Astrocyte (in vitro differentiated cells and primary cell): ENCODE measurements around the gene DOCK3.

Source experiments
- CTCF ChIP-seq: IDR thresholded peaks from 2 replicates; pipeline ENCODE4 v1.5.1; 2011; ENCODE audit warnings: low read depth, mild to moderate bottlenecking, inconsistent platforms, low read length, moderate library complexity; ENCODE audit not compliant: insufficient read depth
- EZH2 ChIP-seq: IDR thresholded peaks from 2 replicates; pipeline ENCODE4 v1.6.1; 2012; ENCODE audit warnings: mild to moderate bottlenecking, low read length, inconsistent platforms; ENCODE audit not compliant: insufficient read depth

DNA sequence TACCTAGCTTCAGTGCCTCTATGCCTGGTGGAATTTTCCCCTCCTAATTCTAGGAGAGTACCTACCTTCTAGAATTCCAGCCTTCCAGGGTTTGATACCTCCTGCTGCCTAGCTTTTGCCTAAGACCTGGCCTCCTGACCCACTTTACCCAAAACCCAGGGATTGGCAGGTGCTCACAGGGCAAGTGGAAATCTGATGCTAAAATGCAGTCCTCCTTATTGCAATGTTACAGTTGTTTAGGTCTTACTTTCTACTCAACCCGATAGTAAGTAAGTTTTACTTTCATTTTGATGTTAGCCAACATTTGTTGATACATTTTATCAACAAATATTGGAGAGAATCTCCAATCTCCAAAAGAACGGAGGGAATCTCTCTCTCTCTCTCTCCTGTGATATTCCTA, 275.9 kb downstream of the DOCK3 start:
- no peak for TF ChIP-seq CTCF
- no peak for TF ChIP-seq EZH2
